Spleen (tissue), 11 donors: ENCODE data around the gene ABI3. TPM values are rescaled to one million over a fixed set of nuclear protein-coding genes. Genes with fewer than 3 reads are reported as not detected.

Experiments
- DNase-seq: peaks from one replicate; pipeline ENCODE4 v3.0.0-alpha.2; 2020
- H3K27ac ChIP-seq, 8 donors: fragments of 200-600 bp; sonication (generic) in 7 of 8; 1 replicate in 4 of 8; 2 replicates in 4 of 8; pipeline versions ENCODE4 v1.5.0 to v1.8.0; 2016 to 2021; ENCODE audit warnings: inconsistent platforms in 4 of 8, mild to moderate bottlenecking in 4 of 8, moderate library complexity in 1 of 8
- H3K27me3 ChIP-seq, 7 donors: fragments of 200-600 bp; sonication (generic) in 6 of 7; replicated peaks in 1 of 7; 1 replicate in 4 of 7; 2 replicates in 3 of 7; pipeline versions ENCODE4 v1.5.0 to v1.8.0; 2016 to 2021; ENCODE audit warnings: inconsistent platforms in 3 of 7, mild to moderate bottlenecking in 1 of 7
- H3K36me3 ChIP-seq, 6 donors: fragments of 200-600 bp; sonication (generic) in 5 of 6; 1 replicate in 4 of 6; 2 replicates in 2 of 6; pipeline versions ENCODE4 v1.5.0 to v1.8.0; 2016 to 2021; ENCODE audit warnings: inconsistent platforms in 2 of 6
- H3K4me1 ChIP-seq, 6 donors: fragments of 200-600 bp; sonication (generic) in 5 of 6; 1 replicate in 3 of 6; 2 replicates in 3 of 6; pipeline versions ENCODE4 v1.5.0 to v1.8.0; 2016 to 2021; ENCODE audit warnings: inconsistent platforms in 3 of 6
- H3K4me3 ChIP-seq, 8 donors: fragments of 200-600 bp; sonication (generic) in 7 of 8; 1 replicate in 4 of 8; 2 replicates in 4 of 8; pipeline versions ENCODE4 v1.5.0 to v1.8.0; 2016 to 2021; ENCODE audit warnings: inconsistent platforms in 4 of 8, mild to moderate bottlenecking in 4 of 8, moderate library complexity in 2 of 8
- H3K9me3 ChIP-seq, 8 donors: fragments of 200-600 bp; sonication (generic) in 7 of 8; 1 replicate in 4 of 8; 2 replicates in 4 of 8; pipeline versions ENCODE4 v1.5.0 to v1.8.0; 2016 to 2021; ENCODE audit warnings: inconsistent platforms in 4 of 8
- POLR2A ChIP-seq, 3 donors: fragments of 450-650 bp; IDR thresholded peaks; one replicate each; pipeline ENCODE4 v1.5.1; 2017; ENCODE audit warnings: antibody characterized with exemption in 3 of 3, mild to moderate bottlenecking in 1 of 3
- POLR2AphosphoS5 ChIP-seq, 3 donors: sonication (generic); formaldehyde crosslinking; IDR thresholded peaks; one replicate each; pipeline ENCODE4 v1.5.1; 2017; ENCODE audit warnings: antibody characterized with exemption in 3 of 3
- WGBS, 5 donors: extraction: QIAGEN DNeasy Blood & Tissue Kit in 3 of 5; methylation state at CpG; one replicate each; pipeline versions ENCODE4 v1.1.5 to v1.1.7; 2013 to 2018; 5-methylcytosine and 5-hydroxymethylcytosine counted together
- intact Hi-C: fragments of 100-400 bp; cut with DNase I; formaldehyde crosslinking; loops from one replicate; pipeline ENCODE4 v1.15.0; 2023; ENCODE audit warnings: low total_unique reads
- polyA plus RNA-seq, 3 donors: library from polyadenylated mRNA; stranded (reverse); fragments of 200-250 nt; gene quantifications; one replicate each; pipeline ENCODE4 v1.2.1, GENCODE V29; 2013
- total RNA-seq, 7 donors: library from RNA; depleted of rRNA in 3 of 7; stranded (reverse); fragments of >200 nt in 3 of 7; fragmentation: NEBNext Ultra II Directional in 4 of 7; extraction: Animal tissue kit (Norgen Biotek cat#: 25700) in 4 of 7; gene quantifications; one replicate each; pipeline versions ENCODE4 v1.1.0 to v1.2.1, GENCODE V29; 2016 to 2021
- TF ChIP-seq, protein P1 (sequence below), 11 experiments: fragments of 200-600 bp in 7 of 11; fragments of 450-650 bp in 4 of 11; sonication (generic) in 4 of 11; IDR thresholded peaks in 8 of 11; conservative IDR thresholded peaks in 3 of 11; 1 replicate in 7 of 11; 2 replicates in 4 of 11; pipeline versions ENCODE4 v1.4.0 to v1.8.0; 2016 to 2021; ENCODE audit warnings: antibody characterized with exemption in 11 of 11, inconsistent platforms in 4 of 11, mild to moderate bottlenecking in 1 of 11
- donor health status: healthy with polysubstance abuse.
- donor health status: DM: no; HTN: no; CAD: no; lungs with moderate emphysema.
- donor health status: DM: no; HTN: no; CAD: no.
- donor health status: Bipolar disorder and iron deficiency.
- donor health status: healthy.
- donor health status: DM: no; HTN: no; CAD: no.
- donor health status: DM: yes; HTN: yes; CAD: no.

The ABI3 gene
- total and polyA plus RNA-seq, 10 donors, result 51.3 to 121 (median 82.3) TPM

DNA sequence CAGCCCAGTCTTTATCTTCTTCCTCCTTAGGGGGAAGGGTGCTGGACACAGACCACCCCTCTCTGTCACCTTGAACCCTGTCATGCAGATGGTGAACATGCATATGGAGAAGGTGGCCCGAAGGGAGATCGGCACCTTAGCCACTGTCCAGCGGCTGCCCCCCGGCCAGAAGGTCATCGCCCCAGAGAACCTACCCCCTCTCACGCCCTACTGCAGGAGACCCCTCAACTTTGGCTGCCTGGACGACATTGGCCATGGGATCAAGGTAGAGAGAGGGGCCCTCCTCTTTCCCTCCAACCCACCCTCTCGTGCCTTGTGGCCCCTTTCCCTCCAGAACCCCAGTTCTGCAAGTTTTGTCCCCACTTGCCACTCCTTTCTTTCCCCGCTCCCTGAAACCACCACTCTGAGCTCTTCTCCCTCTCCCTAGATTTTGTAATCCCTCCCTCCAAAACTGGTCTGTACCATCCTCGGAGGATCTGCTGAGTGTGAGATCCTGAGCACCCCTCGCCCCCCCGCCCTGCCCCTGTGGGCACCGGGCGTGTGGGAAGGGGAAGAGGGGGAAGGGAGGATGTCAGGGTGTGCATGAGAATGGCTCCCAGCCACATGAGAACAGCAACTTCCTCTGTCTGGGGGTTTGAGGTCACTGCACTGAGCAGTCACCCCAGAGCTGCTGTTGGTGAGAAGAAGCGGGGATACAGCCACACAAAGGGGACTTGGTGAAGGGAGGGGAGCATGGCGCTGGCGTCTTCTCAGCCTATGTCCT, 7.3 kb downstream of the ABI3 start:
- 33 to 42% (median 34%) methylated on average over 17 of the region's 17 CpGs for WGBS, 5 donors
- intact Hi-C loops, result no loop called here
- Histone ChIP-seq H3K36me3 (peaks cover 0 to 85% (median 28%) of the 10 kb centered on the region in 6 donors), H3K4me1 (peaks cover 73 to 99% (median 83%) of the 10 kb centered on the region in 6 donors), H3K27me3 (peaks cover 0 to under 1% (median 0%) of the 10 kb centered on the region in 7 donors), H3K4me3 (peak overlapping the region in 5 of 8 donors; percentile 10 to 88 (median 13)), H3K9me3 (no peaks in the 10 kb centered on the region), H3K27ac (peak overlapping the region; percentile 60 to 94 (median 87))
- TF ChIP-seq POLR2AphosphoS5 (IDR thresholded peaks at IDR 0.05) (peak; percentile 87 to 95 (median 93)), POLR2A (IDR thresholded peaks at IDR 0.05) (no peak)
- TF ChIP-seq, protein P1, sequence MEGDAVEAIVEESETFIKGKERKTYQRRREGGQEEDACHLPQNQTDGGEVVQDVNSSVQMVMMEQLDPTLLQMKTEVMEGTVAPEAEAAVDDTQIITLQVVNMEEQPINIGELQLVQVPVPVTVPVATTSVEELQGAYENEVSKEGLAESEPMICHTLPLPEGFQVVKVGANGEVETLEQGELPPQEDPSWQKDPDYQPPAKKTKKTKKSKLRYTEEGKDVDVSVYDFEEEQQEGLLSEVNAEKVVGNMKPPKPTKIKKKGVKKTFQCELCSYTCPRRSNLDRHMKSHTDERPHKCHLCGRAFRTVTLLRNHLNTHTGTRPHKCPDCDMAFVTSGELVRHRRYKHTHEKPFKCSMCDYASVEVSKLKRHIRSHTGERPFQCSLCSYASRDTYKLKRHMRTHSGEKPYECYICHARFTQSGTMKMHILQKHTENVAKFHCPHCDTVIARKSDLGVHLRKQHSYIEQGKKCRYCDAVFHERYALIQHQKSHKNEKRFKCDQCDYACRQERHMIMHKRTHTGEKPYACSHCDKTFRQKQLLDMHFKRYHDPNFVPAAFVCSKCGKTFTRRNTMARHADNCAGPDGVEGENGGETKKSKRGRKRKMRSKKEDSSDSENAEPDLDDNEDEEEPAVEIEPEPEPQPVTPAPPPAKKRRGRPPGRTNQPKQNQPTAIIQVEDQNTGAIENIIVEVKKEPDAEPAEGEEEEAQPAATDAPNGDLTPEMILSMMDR (IDR thresholded peaks at IDR 0.05 in 8 of 11, conservative IDR thresholded peaks at IDR 0.05 in 3 of 11), result peak in 1 of 11 experiments; percentile 18
- DNase-seq, result peak; percentile 93

DNA sequence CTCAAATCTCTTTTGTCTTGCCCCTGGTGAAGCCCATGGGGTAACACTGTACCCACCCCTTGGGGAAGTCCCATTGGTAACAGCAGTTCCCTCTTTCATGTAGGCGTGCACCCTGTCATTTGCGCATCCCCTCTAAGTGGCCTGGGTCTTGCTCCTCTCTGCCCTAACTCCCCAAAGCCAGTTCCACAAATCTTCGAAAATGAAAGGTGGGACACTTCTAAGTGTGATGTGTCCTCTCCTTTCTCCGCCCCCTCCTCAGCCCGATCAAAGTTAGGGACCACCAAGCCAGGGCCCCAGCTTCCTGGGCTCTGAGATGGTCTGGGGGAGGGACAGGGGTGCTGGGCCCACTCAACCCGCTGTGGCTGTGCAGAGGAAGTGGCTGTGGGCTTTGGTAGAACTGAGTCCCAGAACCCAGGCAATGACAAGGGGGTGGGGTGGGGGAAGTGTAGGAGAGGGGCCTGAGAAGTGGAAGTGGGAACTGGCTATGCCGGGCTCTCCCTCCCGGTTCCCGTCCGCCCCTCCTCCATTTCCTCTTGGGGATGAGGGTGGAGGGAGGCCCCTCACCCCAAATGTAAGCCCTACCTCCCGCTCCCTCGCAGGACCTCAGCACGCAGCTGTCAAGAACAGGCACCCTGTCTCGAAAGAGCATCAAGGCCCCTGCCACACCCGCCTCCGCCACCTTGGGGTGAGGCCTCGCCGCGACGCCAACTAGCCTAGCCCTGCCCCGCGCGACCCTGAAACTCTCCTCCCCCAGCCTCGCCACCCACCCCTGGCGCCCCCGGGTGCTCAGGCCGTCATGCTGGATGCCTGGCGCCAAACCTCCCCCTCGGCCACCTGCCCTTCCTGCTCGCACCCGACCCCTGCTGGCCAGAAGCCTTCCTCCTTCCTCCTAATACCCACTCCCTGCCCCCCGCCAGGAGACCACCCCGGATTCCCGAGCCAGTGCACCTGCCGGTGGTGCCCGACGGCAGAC, 8.7 kb downstream of the ABI3 start:
- peak overlapping the region in 2 of 8 donors; percentile 9 to 88 for H3K4me3 ChIP-seq
- TF ChIP-seq POLR2AphosphoS5 (IDR thresholded peaks at IDR 0.05) (peak; percentile 65 to 71 (median 66)), POLR2A (IDR thresholded peaks at IDR 0.05) (peak in 1 of 3 donors; percentile 7)
- TF ChIP-seq, protein P1 (IDR thresholded peaks at IDR 0.05 in 8 of 11, conservative IDR thresholded peaks at IDR 0.05 in 3 of 11), result peak in 9 of 11 experiments; percentile 6 to 50 (median 42)
- intact Hi-C loops, result no loop called here
- H3K9me3 ChIP-seq, result no peaks in the 10 kb centered on the region
- 30 to 48% (median 30%) methylated on average over 34 to 37 of the region's 37 CpGs for WGBS, 5 donors
- H3K4me1 ChIP-seq, result peaks cover 75 to 99% (median 83%) of the 10 kb centered on the region in 6 donors
- DNase-seq, result peak; percentile 92
- peak overlapping the region; percentile 60 to 94 (median 87) for H3K27ac ChIP-seq
- peaks cover 0 to 87% (median 29%) of the 10 kb centered on the region in 6 donors for H3K36me3 ChIP-seq
- H3K27me3 ChIP-seq, result peaks cover 0 to 15% (median 6%) of the 10 kb centered on the region in 7 donors

DNA sequence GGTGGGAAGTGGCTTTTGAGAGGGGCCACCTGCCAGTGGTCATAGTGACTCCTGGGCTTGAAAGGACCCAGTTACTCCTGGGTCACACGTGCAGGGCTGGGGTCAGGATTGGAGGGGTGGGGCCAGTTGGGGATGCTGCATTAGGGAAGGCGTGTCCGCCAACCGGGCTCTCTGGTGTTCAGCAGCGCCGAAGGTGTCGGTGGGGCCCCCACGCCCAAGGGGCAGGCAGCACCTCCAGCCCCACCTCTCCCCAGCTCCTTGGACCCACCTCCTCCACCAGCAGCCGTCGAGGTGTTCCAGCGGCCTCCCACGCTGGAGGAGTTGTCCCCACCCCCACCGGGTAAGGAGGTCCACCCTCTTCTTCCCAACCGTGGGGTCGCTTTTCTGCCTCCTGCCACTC, 9.5 kb downstream of the ABI3 start:
- H3K27me3 ChIP-seq, result peaks cover 0 to 23% (median 12%) of the 10 kb centered on the region in 7 donors
- no peak for TF ChIP-seq POLR2A (IDR thresholded peaks at IDR 0.05)
- TF ChIP-seq POLR2AphosphoS5 (IDR thresholded peaks at IDR 0.05), result peak in 2 of 3 donors; percentile 41 to 52
- TF ChIP-seq, protein P1 (IDR thresholded peaks at IDR 0.05 in 8 of 11, conservative IDR thresholded peaks at IDR 0.05 in 3 of 11), result peak in 1 of 11 experiments; percentile 7
- WGBS, 5 donors, result 68 to 90% (median 89%) methylated on average over 13 to 15 of the region's 15 CpGs
- peaks cover 0 to 90% (median 29%) of the 10 kb centered on the region in 6 donors for H3K36me3 ChIP-seq
- peak overlapping the region; percentile 60 to 94 (median 87) for H3K27ac ChIP-seq
- no peaks in the 10 kb centered on the region for H3K9me3 ChIP-seq
- peaks cover 71 to 99% (median 83%) of the 10 kb centered on the region in 6 donors for H3K4me1 ChIP-seq
- peak overlapping the region in 1 of 8 donors; percentile 88 for H3K4me3 ChIP-seq
- intact Hi-C loops, result no loop called here
- peak; percentile 84 for DNase-seq
